ENCODE measurements around the gene NUBP1. TPM values are rescaled to one million over a fixed set of nuclear protein-coding genes. Genes with fewer than 3 reads are reported as not detected.

Gene NUBP1
- total RNA-seq, 2 experiments from 2014 or later = 22.8 to 23.1 TPM

- CTCF ChIA-PET = no interaction called here
- H3K27me3 Mint-ChIP-seq = peaks cover 3% of the 10 kb centered on the region
- no peaks in the 10 kb centered on the region for H3K36me3 Mint-ChIP-seq (ENCODE audit: low read depth)
- ATAC-seq (no peak), DNase-seq (no peak)
- no peak overlapping the region for H3K4me3 Mint-ChIP-seq
- H3K27ac Mint-ChIP-seq = no peak overlapping the region
- no peak for TF ChIP-seq CTCF (IDR thresholded peaks at IDR 0.05)
- intact Hi-C loops (cut with micrococcal nuclease) = no loop called here
- no peaks in the 10 kb centered on the region for H3K9me3 Mint-ChIP-seq
- no peaks in the 10 kb centered on the region for H3K4me1 Mint-ChIP-seq (ENCODE audit: low read depth)
- POLR2A ChIA-PET = no interaction called here
These were observed 34.7 kb upstream of the NUBP1 start for GRCh38 chr16:10708969-10709368.

- no peaks in the 10 kb centered on the region for H3K27me3 Mint-ChIP-seq
- no peak overlapping the region for H3K27ac Mint-ChIP-seq
- no peak for ATAC-seq
- no peaks in the 10 kb centered on the region for H3K36me3 Mint-ChIP-seq (ENCODE audit: low read depth)
- TF ChIP-seq CTCF (IDR thresholded peaks at IDR 0.05) = no peak
- H3K4me1 Mint-ChIP-seq (ENCODE audit: low read depth) = no peaks in the 10 kb centered on the region
- CTCF ChIA-PET = interaction anchor here (1.3 kb wide), 1 partner anchor 205 kb away, joined by 3 read pairs; no protein-coding TSS in a partner anchor
- intact Hi-C loops (cut with micrococcal nuclease) = no loop called here
- POLR2A ChIA-PET = no interaction called here
- DNase-seq = no peak
- H3K9me3 Mint-ChIP-seq = peaks cover 2% of the 10 kb centered on the region
- H3K4me3 Mint-ChIP-seq = no peak overlapping the region
These were observed 15.4 kb upstream of the NUBP1 start for GRCh38 chr16:10728003-10728887.

GRCh38 chr16:10729104-10730048 is 14.3 kb upstream of the NUBP1 start:
- TF ChIP-seq CTCF (IDR thresholded peaks at IDR 0.05) = no peak
- no peak overlapping the region for H3K27ac Mint-ChIP-seq
- POLR2A ChIA-PET = no interaction called here
- no peaks in the 10 kb centered on the region for H3K27me3 Mint-ChIP-seq
- DNase-seq = no peak
- intact Hi-C loops (cut with micrococcal nuclease) = loop anchor here (10.0 kb wide), 1 partner anchor 65 kb away; no protein-coding TSS in a partner anchor
- H3K4me3 Mint-ChIP-seq = no peak overlapping the region
- no peaks in the 10 kb centered on the region for H3K36me3 Mint-ChIP-seq (ENCODE audit: low read depth)
- CTCF ChIA-PET = no interaction called here
- peaks cover 3% of the 10 kb centered on the region for H3K9me3 Mint-ChIP-seq
- H3K4me1 Mint-ChIP-seq (ENCODE audit: low read depth) = no peaks in the 10 kb centered on the region
- no peak for ATAC-seq

- TF ChIP-seq CTCF (IDR thresholded peaks at IDR 0.05) = no peak
- DNase-seq (no peak), ATAC-seq (no peak)
- Mint-ChIP-seq H3K4me1 (ENCODE audit: low read depth) (no peaks in the 10 kb centered on the region), H3K9me3 (peaks cover 3% of the 10 kb centered on the region), H3K36me3 (ENCODE audit: low read depth) (no peaks in the 10 kb centered on the region), H3K4me3 (no peak overlapping the region), H3K27me3 (no peaks in the 10 kb centered on the region), H3K27ac (no peak overlapping the region)
- ChIA-PET CTCF (interaction anchor here (0.7 to 1.7 kb wide), 3 partner anchors 187 to 217 kb away, joined by 3 to 11 read pairs (median 4); no protein-coding TSS in a partner anchor), POLR2A (no interaction called here)
- intact Hi-C loops (cut with micrococcal nuclease) = loop anchor here (10.0 kb wide), 1 partner anchor 67 kb away; no protein-coding TSS in a partner anchor
These were observed 11.9 kb upstream of the NUBP1 start for GRCh38 chr16:10731790-10732189.
